Hepatocyte (in vitro differentiated cells): ENCODE data around the gene ANKRD1. TPM values are rescaled to one million over a fixed set of nuclear protein-coding genes. Genes with fewer than 3 reads are reported as not detected.

Source experiments
- DNase-seq: peaks from one replicate; pipeline ENCODE4 v3.0.0-alpha.2; 2016; ENCODE audit warnings: low spot score
- H2AFZ ChIP-seq: fragments of 200-600 bp; sonication (generic); 2 replicates; pipeline ENCODE4 v1.6.0; 2016; ENCODE audit warnings: antibody characterized with exemption, mild to moderate bottlenecking
- H3K27ac ChIP-seq: fragments of 200-600 bp; sonication (generic); 2 replicates; pipeline ENCODE4 v1.5.1; 2016; ENCODE audit warnings: mild to moderate bottlenecking
- H3K27me3 ChIP-seq: fragments of 200-600 bp; sonication (generic); 2 replicates; pipeline ENCODE4 v1.6.1; 2016
- H3K36me3 ChIP-seq: fragments of 200-600 bp; sonication (generic); replicated peaks from 2 replicates; pipeline ENCODE4 v1.5.1; 2016; ENCODE audit warnings: low read depth; ENCODE audit not compliant: insufficient read depth
- H3K4me1 ChIP-seq: fragments of 200-600 bp; sonication (generic); 2 replicates; pipeline ENCODE4 v1.5.1; 2016; ENCODE audit warnings: mild to moderate bottlenecking, moderate library complexity; ENCODE audit not compliant: insufficient read depth
- H3K4me2 ChIP-seq: fragments of 200-600 bp; sonication (generic); 2 replicates; pipeline ENCODE4 v1.6.0; 2016
- H3K4me3 ChIP-seq: fragments of 200-600 bp; sonication (generic); 2 replicates; pipeline ENCODE4 v1.5.1; 2016; ENCODE audit warnings: mild to moderate bottlenecking
- H3K79me2 ChIP-seq: fragments of 200-600 bp; sonication (generic); 2 replicates; pipeline ENCODE4 v1.6.0; 2017; ENCODE audit warnings: mild to moderate bottlenecking
- H3K9me2 ChIP-seq: fragments of 200-600 bp; sonication (generic); replicated peaks from 2 replicates; pipeline ENCODE4 v1.6.0; 2017; ENCODE audit warnings: mild to moderate bottlenecking; ENCODE audit not compliant: insufficient read depth
- H3K9me3 ChIP-seq: fragments of 200-600 bp; sonication (generic); 2 replicates; pipeline ENCODE4 v1.5.1; 2016; ENCODE audit warnings: low read depth, mild to moderate bottlenecking
- H4K20me1 ChIP-seq: fragments of 200-600 bp; sonication (generic); 2 replicates; pipeline ENCODE4 v1.6.0; 2016; ENCODE audit warnings: mild to moderate bottlenecking; ENCODE audit not compliant: insufficient read depth, poor library complexity, severe bottlenecking
- CTCF ChIP-seq: fragments of 200-600 bp; sonication (generic); IDR thresholded peaks from 2 replicates; pipeline ENCODE4 v1.5.1; 2016; ENCODE audit warnings: antibody characterized with exemption, mild to moderate bottlenecking; ENCODE audit not compliant: poor library complexity
- EZH2 ChIP-seq: fragments of 200-600 bp; sonication (generic); IDR thresholded peaks from 2 replicates; pipeline ENCODE4 v1.6.1; 2016; ENCODE audit warnings: antibody characterized with exemption, mild to moderate bottlenecking, borderline replicate concordance
- EZH2phosphoT487 ChIP-seq: fragments of 200-600 bp; sonication (generic); IDR thresholded peaks from one replicate; pipeline ENCODE4 v1.6.1; 2018; ENCODE audit warnings: antibody characterized with exemption, mild to moderate bottlenecking, low read depth, moderate library complexity; ENCODE audit not compliant: unreplicated experiment, severe bottlenecking
- WGBS: methylation state at CpG from one replicate; pipeline ENCODE4 v1.1.6; 2016; ENCODE audit warnings: low lambda C conversion rate; ENCODE audit errors: missing lambda C conversion rate; 5-methylcytosine and 5-hydroxymethylcytosine counted together
- polyA plus RNA-seq: library from polyadenylated mRNA; unstranded; fragments of >200 nt; fragmentation: Nextera tagmentation; extraction: Ambion mirVana; gene quantifications from 2 replicates; pipeline ENCODE4 v1.2.1, GENCODE V29; 2016
- total RNA-seq: library from RNA; depleted of rRNA; stranded (reverse); fragments of >200 nt; gene quantifications from 2 replicates; pipeline ENCODE4 v1.2.3, GENCODE V29; 2014

Gene ANKRD1
- total and polyA plus RNA-seq, 2 experiments from 2014 or later = 43.4 to 105 TPM

- peak within 1 kb of the TSS; percentile 89 for H2AFZ ChIP-seq
- H3K4me2 ChIP-seq = peak within 1 kb of the TSS; percentile 84
- no peaks in the 10 kb centered on the region for H3K27me3 ChIP-seq
- H3K27ac ChIP-seq = peak within 1 kb of the TSS; percentile 67
- TF ChIP-seq EZH2 (no peak), CTCF (no peak), EZH2phosphoT487 (no peak)
- H4K20me1 ChIP-seq = no peaks in the 10 kb centered on the region
- 1% methylated on average over 43 of the region's 43 CpGs for WGBS
- no peaks in the 10 kb centered on the region for H3K4me1 ChIP-seq
- peak within 1 kb of the TSS; percentile 70 for H3K4me3 ChIP-seq
- no peaks in the 10 kb centered on the region for H3K9me3 ChIP-seq
- peaks cover 24% of the 10 kb centered on the region for H3K79me2 ChIP-seq
- no peaks in the 10 kb centered on the region for H3K9me2 ChIP-seq
- peak; percentile 92 for DNase-seq
- H3K36me3 ChIP-seq = no peaks in the 10 kb centered on the region
These were observed 48.9 kb downstream of the ANKRD1 start, which contains the start of gene RPP30 for GRCh38 chr10:90871766-90872647. Gene RPP30 (plus strand): TSS chr10:90871974. CDS start chr10:90871987, 13 bp downstream.

- Histone ChIP-seq H3K4me3 (peak overlapping the region; percentile 70), H3K9me2 (no peaks in the 10 kb centered on the region), H3K36me3 (no peaks in the 10 kb centered on the region), H3K27me3 (no peaks in the 10 kb centered on the region), H3K9me3 (no peaks in the 10 kb centered on the region), H3K4me2 (peak overlapping the region; percentile 84), H3K27ac (peak overlapping the region; percentile 39), H4K20me1 (no peaks in the 10 kb centered on the region), H3K4me1 (no peaks in the 10 kb centered on the region), H2AFZ (peak overlapping the region; percentile 89), H3K79me2 (peaks cover 24% of the 10 kb centered on the region)
- TF ChIP-seq EZH2phosphoT487 (no peak), CTCF (peak; percentile 66)
- DNase-seq = peak; percentile 77
- WGBS = 1% methylated on average over 14 of the region's 14 CpGs
These were observed 49.6 kb downstream of the ANKRD1 start for GRCh38 chr10:90871279-90871765.

- WGBS = 93% methylated on average over 4 of the region's 4 CpGs
- Histone ChIP-seq H3K27ac (no peak overlapping the region), H3K4me2 (no peak overlapping the region), H4K20me1 (no peaks in the 10 kb centered on the region), H3K4me3 (no peak overlapping the region), H3K27me3 (peaks cover 16% of the 10 kb centered on the region), H3K36me3 (no peaks in the 10 kb centered on the region), H3K9me3 (no peaks in the 10 kb centered on the region), H2AFZ (no peak overlapping the region), H3K79me2 (no peaks in the 10 kb centered on the region), H3K9me2 (no peaks in the 10 kb centered on the region), H3K4me1 (no peaks in the 10 kb centered on the region)
- DNase-seq = no peak
- no peak for TF ChIP-seq CTCF
- no peak for TF ChIP-seq EZH2
- TF ChIP-seq EZH2phosphoT487 = no peak
These were observed 54.8 kb downstream of the ANKRD1 start for GRCh38 chr10:90866050-90866598.
